Lung (tissue), 12 donors: ENCODE data around the gene S1PR5. TPM values are rescaled to one million over a fixed set of nuclear protein-coding genes. Genes with fewer than 3 reads are reported as not detected.

Source experiments
- ATAC-seq: fragments of 200-7000 bp; cut with Tn5 transposase; one replicate; pipeline ENCODE4 v1.9.1; 2020; ENCODE audit warnings: moderate number of reproducible peaks; ENCODE audit not compliant: insufficient read depth, low FRiP score
- DNase-seq, 3 donors: peaks; one replicate each; pipeline ENCODE4 v3.0.0-alpha.2; 2013 to 2017
- H3K27ac ChIP-seq, 2 donors: one replicate each; pipeline ENCODE4 v1.5.1; 2013; ENCODE audit warnings: mild to moderate bottlenecking in 2 of 2, moderate library complexity in 2 of 2, control low read depth in 1 of 2, inconsistent platforms in 1 of 2, low read depth in 1 of 2, low read length in 1 of 2
- H3K27me3 ChIP-seq, 3 donors: one replicate each; pipeline ENCODE4 v1.5.1; 2013; ENCODE audit warnings: low read length in 2 of 3; ENCODE audit not compliant: control insufficient read depth in 3 of 3, insufficient read depth in 3 of 3
- H3K36me3 ChIP-seq, 4 donors: one replicate each; pipeline ENCODE4 v1.5.1; 2013; ENCODE audit warnings: low read length in 4 of 4, mild to moderate bottlenecking in 1 of 4, moderate library complexity in 1 of 4; ENCODE audit not compliant: control insufficient read depth in 4 of 4, insufficient read depth in 4 of 4
- H3K4me1 ChIP-seq, 5 donors: one replicate each; pipeline ENCODE4 v1.5.1; 2013; ENCODE audit warnings: low read length in 5 of 5, mild to moderate bottlenecking in 2 of 5, moderate library complexity in 1 of 5; ENCODE audit not compliant: control insufficient read depth in 5 of 5, insufficient read depth in 5 of 5
- H3K4me3 ChIP-seq: one replicate; pipeline ENCODE4 v1.5.1; 2013; ENCODE audit warnings: mild to moderate bottlenecking, control low read depth, moderate library complexity
- H3K9ac ChIP-seq, 2 donors: one replicate each; pipeline ENCODE4 v1.5.1; 2013; ENCODE audit warnings: low read length in 2 of 2, control low read depth in 1 of 2; ENCODE audit not compliant: insufficient read depth in 1 of 2
- H3K9me3 ChIP-seq, 4 donors: one replicate each; pipeline ENCODE4 v1.5.1; 2013; ENCODE audit warnings: low read length in 3 of 4, mild to moderate bottlenecking in 1 of 4, moderate library complexity in 1 of 4; ENCODE audit not compliant: control insufficient read depth in 4 of 4, insufficient read depth in 3 of 4
- CTCF ChIP-seq: IDR thresholded peaks from 2 replicates; pipeline ENCODE4 v1.5.1; 2012; ENCODE audit warnings: mild to moderate bottlenecking; ENCODE audit errors: control extremely low read depth, extremely low read depth
- WGBS, 2 donors: extraction: QIAGEN DNeasy Blood & Tissue Kit; methylation state at CpG; one replicate each; pipeline ENCODE4 v1.1.7; 2013; 5-methylcytosine and 5-hydroxymethylcytosine counted together
- polyA plus RNA-seq, 2 donors: library from polyadenylated mRNA; stranded (reverse); fragments of 200-250 nt; gene quantifications; one replicate each; pipeline ENCODE4 v1.2.1, GENCODE V29; 2013
- total RNA-seq, 2 donors: library from RNA; depleted of rRNA in 1 of 2; stranded (reverse); fragments of >200 nt in 1 of 2; gene quantifications; one replicate each; pipeline ENCODE4 v1.2.1, GENCODE V29; 2014 to 2021
- donor health status: control.
- donor health status: control.
- donor health status: Bipolar disorder and iron deficiency.
- donor health status: healthy.
- donor health status: DM: yes; HTN: yes; CAD: no.

Gene S1PR5
- total and polyA plus RNA-seq, 4 donors, result 0.26 to 1.4 (median 0.89) TPM

- Histone ChIP-seq H3K9ac (peak overlapping the region; percentile 51 to 72), H3K36me3 (peaks cover 0 to 11% (median 8%) of the 10 kb centered on the region in 4 donors), H3K9me3 (no peaks in the 10 kb centered on the region), H3K27me3 (no peaks in the 10 kb centered on the region), H3K4me1 (peaks cover 0 to 15% (median 0%) of the 10 kb centered on the region in 5 donors), H3K4me3 (peak overlapping the region; percentile 63), H3K27ac (peak overlapping the region; percentile 99)
- ATAC-seq (peak; percentile 42), DNase-seq (peak; percentile 51 to 58 (median 55))
- WGBS, 2 donors, result 0% methylated on average over 34 to 35 of the region's 35 CpGs
- no peak for TF ChIP-seq CTCF
Measured at GRCh38 chr19:10501971-10502523, 15.2 kb downstream of the S1PR5 start.

GRCh38 chr19:10500247-10500592 is 17.0 kb downstream of the S1PR5 start:
- Histone ChIP-seq H3K27ac (no peak overlapping the region), H3K27me3 (no peaks in the 10 kb centered on the region), H3K9ac (no peak overlapping the region), H3K36me3 (peaks cover 0 to 22% (median 15%) of the 10 kb centered on the region in 4 donors), H3K9me3 (no peaks in the 10 kb centered on the region), H3K4me1 (peaks cover 0 to 15% (median 0%) of the 10 kb centered on the region in 5 donors), H3K4me3 (no peak overlapping the region)
- DNase-seq (no peak), ATAC-seq (no peak)
- no peak for TF ChIP-seq CTCF
- 99 to 100% methylated on average over 2 of the region's 2 CpGs for WGBS, 2 donors

- Histone ChIP-seq H3K36me3 (peaks cover 3 to 26% (median 17%) of the 10 kb centered on the region in 4 donors), H3K9me3 (no peaks in the 10 kb centered on the region), H3K27me3 (no peaks in the 10 kb centered on the region), H3K27ac (no peak overlapping the region), H3K4me1 (peaks cover 0 to 15% (median 0%) of the 10 kb centered on the region in 5 donors), H3K4me3 (no peak overlapping the region), H3K9ac (no peak overlapping the region)
- DNase-seq (no peak), ATAC-seq (no peak)
- WGBS, 2 donors, result 89 to 92% methylated on average over 24 of the region's 24 CpGs
- no peak for TF ChIP-seq CTCF
Measured at GRCh38 chr19:10499550-10500246, 17.5 kb downstream of the S1PR5 start.
